Measurements from ENCODE around the gene KCNQ1.

The KCNQ1 gene

GRCh38 chr11:2552210-2552609 is 107.4 kb downstream of the KCNQ1 start:
- no peak for DNase-seq (ENCODE audit: low read depth, low spot score)

GRCh38 chr11:2553198-2553597 is 108.4 kb downstream of the KCNQ1 start:
- no peak for DNase-seq (ENCODE audit: low read depth, low spot score)

GRCh38 chr11:2553886-2554285 is 109.1 kb downstream of the KCNQ1 start:
- no peak for DNase-seq (ENCODE audit: low read depth, low spot score)

- no peak for DNase-seq (ENCODE audit: low read depth, low spot score)
These were observed 109.8 kb downstream of the KCNQ1 start for GRCh38 chr11:2554338-2555207.

- no peak for DNase-seq (ENCODE audit: low read depth, low spot score)
These were observed 110.5 kb downstream of the KCNQ1 start for GRCh38 chr11:2555336-2555735.

GRCh38 chr11:2555891-2556290 is 111.1 kb downstream of the KCNQ1 start:
- no peak for DNase-seq (ENCODE audit: low read depth, low spot score)

GRCh38 chr11:2557381-2557780 is 112.6 kb downstream of the KCNQ1 start:
- no peak for DNase-seq (ENCODE audit: low read depth, low spot score)

- DNase-seq (ENCODE audit: low read depth, low spot score), result no peak
These were observed 113.6 kb downstream of the KCNQ1 start for GRCh38 chr11:2558397-2558796.

- DNase-seq (ENCODE audit: low read depth, low spot score), result no peak
These were observed 114.2 kb downstream of the KCNQ1 start for GRCh38 chr11:2558861-2559526.

- no peak for DNase-seq (ENCODE audit: low read depth, low spot score)
These were observed 114.9 kb downstream of the KCNQ1 start for GRCh38 chr11:2559527-2560311.

- DNase-seq (ENCODE audit: low read depth, low spot score), result no peak
These were observed 117.1 kb downstream of the KCNQ1 start for GRCh38 chr11:2561696-2562581.

GRCh38 chr11:2562890-2563212 is 118.0 kb downstream of the KCNQ1 start:
- no peak for DNase-seq (ENCODE audit: low read depth, low spot score)

- no peak for DNase-seq (ENCODE audit: low read depth, low spot score)
These were observed 118.6 kb downstream of the KCNQ1 start for GRCh38 chr11:2563213-2564007.

- no peak for DNase-seq (ENCODE audit: low read depth, low spot score)
These were observed 119.3 kb downstream of the KCNQ1 start for GRCh38 chr11:2564008-2564530.

- DNase-seq (ENCODE audit: low read depth, low spot score), result no peak
These were observed 120.0 kb downstream of the KCNQ1 start for GRCh38 chr11:2564588-2565425.

- no peak for DNase-seq (ENCODE audit: low read depth, low spot score)
These were observed 120.8 kb downstream of the KCNQ1 start for GRCh38 chr11:2565447-2566222.

- DNase-seq (ENCODE audit: low read depth, low spot score), result no peak
These were observed 121.6 kb downstream of the KCNQ1 start for GRCh38 chr11:2566223-2567025.

All from activated CD4-positive, CD25-positive, alpha-beta regulatory T cell treated with anti-CD3 and anti-CD28 coated beads, Interleukin-2, amount 50 U/mL, for 16 hours (primary cell).